ENCODE data around the gene IVD. TPM values are rescaled to one million over a fixed set of nuclear protein-coding genes. Genes with fewer than 3 reads are reported as not detected.

The IVD gene
- total RNA-seq, 1 experiment from 2014 or later = 58.9 TPM

- TF ChIP-seq EZH2 (IDR thresholded peaks at IDR 0.05; ENCODE audit: low read length, unreplicated experiment) (no peak), CTCF (conservative IDR thresholded peaks at IDR 0.05; ENCODE audit: low read depth, low read length) (no peak), EZH2phosphoT487 (IDR thresholded peaks at IDR 0.05; ENCODE audit: borderline replicate concordance, low read length) (no peak)
- no peaks in the 10 kb centered on the region for H3F3A ChIP-seq (ENCODE audit: low read length, unreplicated experiment)
- DNase-seq (no peak), ATAC-seq (no peak)
- peak overlapping the region; percentile 80; the same call in 1 of the 2 replicates for H3K4me2 ChIP-seq (ENCODE audit: low read length)
- 0 out of 2 replicates have a peak, but pooled peaks cover under 1% of the 10 kb centered on the region for H4K20me1 ChIP-seq (ENCODE audit: low read length)
- CTCF ChIA-PET = no interaction called here
- H3K9me3 ChIP-seq (ENCODE audit: low read length) = no peaks in the 10 kb centered on the region
- no peak overlapping the region for H2AFZ ChIP-seq (ENCODE audit: low read length)
- H3K27ac ChIP-seq (ENCODE audit: low read length) = no peak overlapping the region
- no peak overlapping the region for H3K4me3 ChIP-seq (ENCODE audit: low read length)
- no TSS peak for BruUV-seq (replicated peaks)
- H3K4me1 ChIP-seq (ENCODE audit: insufficient read depth, low read length) = peaks cover 13% of the 10 kb centered on the region
- H3K9me2 ChIP-seq (replicated peaks; ENCODE audit: low read length) = no peaks in the 10 kb centered on the region
- POLR2A ChIA-PET (ENCODE audit: unreplicated experiment) = no interaction called here
- H3K79me2 ChIP-seq (ENCODE audit: low read length) = peaks cover 6% of the 10 kb centered on the region
- no peaks in the 10 kb centered on the region for H3K36me3 ChIP-seq (ENCODE audit: low read depth, low read length)
- H3K9ac ChIP-seq (ENCODE audit: low read length) = no peak overlapping the region
- intact Hi-C loops (cut with micrococcal nuclease) = no loop called here
- no peaks in the 10 kb centered on the region for H3K27me3 ChIP-seq (ENCODE audit: low read length)
Observed at GRCh38 chr15:40436892-40437751, 31.5 kb downstream of the IVD start.

- POLR2A ChIA-PET (ENCODE audit: unreplicated experiment) = no interaction called here
- DNase-seq (no peak), ATAC-seq (no peak)
- H4K20me1 ChIP-seq (ENCODE audit: low read length) = peaks cover 9% of the 10 kb centered on the region; the same call in 1 of the 2 replicates
- peaks cover 15% of the 10 kb centered on the region for H3K79me2 ChIP-seq (ENCODE audit: low read length)
- no peak for TF ChIP-seq CTCF (conservative IDR thresholded peaks at IDR 0.05; ENCODE audit: low read depth, low read length)
- no peak for TF ChIP-seq EZH2phosphoT487 (IDR thresholded peaks at IDR 0.05; ENCODE audit: borderline replicate concordance, low read length)
- TF ChIP-seq EZH2 (IDR thresholded peaks at IDR 0.05; ENCODE audit: low read length, unreplicated experiment) = no peak
- H3K9me3 ChIP-seq (ENCODE audit: low read length) = no peaks in the 10 kb centered on the region
- no peaks in the 10 kb centered on the region for H3F3A ChIP-seq (ENCODE audit: low read length, unreplicated experiment)
- no peak overlapping the region for H3K27ac ChIP-seq (ENCODE audit: low read length)
- peaks cover 22% of the 10 kb centered on the region for H3K4me1 ChIP-seq (ENCODE audit: insufficient read depth, low read length)
- no peak overlapping the region for H2AFZ ChIP-seq (ENCODE audit: low read length)
- intact Hi-C loops (cut with micrococcal nuclease) = no loop called here
- no peaks in the 10 kb centered on the region for H3K36me3 ChIP-seq (ENCODE audit: low read depth, low read length)
- no peak overlapping the region for H3K9ac ChIP-seq (ENCODE audit: low read length)
- no peaks in the 10 kb centered on the region for H3K27me3 ChIP-seq (ENCODE audit: low read length)
- H3K4me2 ChIP-seq (ENCODE audit: low read length) = no peak overlapping the region
- no peak overlapping the region for H3K4me3 ChIP-seq (ENCODE audit: low read length)
- BruUV-seq (replicated peaks) = no TSS peak
- CTCF ChIA-PET = no interaction called here
- no peaks in the 10 kb centered on the region for H3K9me2 ChIP-seq (replicated peaks; ENCODE audit: low read length)
Observed at GRCh38 chr15:40437752-40438687, 32.4 kb downstream of the IVD start.

Data from PC-3 (cell line).